ENCODE measurements around the gene TBC1D32. TPM values are rescaled to one million over a fixed set of nuclear protein-coding genes. Genes with fewer than 3 reads are reported as not detected.
"Not testable (repeated sequence)": the region's sequence is repeated elsewhere in the genome, so short reads cannot be mapped to it uniquely, and the experiment has no call there.

Gene TBC1D32
- total RNA-seq, 1 experiment from 2014 or later = 3.4 TPM

GRCh38 chr6:121376411-121376810, 42.1 kb upstream of the TBC1D32 start:
- Histone ChIP-seq H3K27me3 (replicated peaks; ENCODE audit: control insufficient read depth, insufficient read depth, low read length) (no peaks in the 10 kb centered on the region), H3K4me1 (no peaks in the 10 kb centered on the region), H3K36me3 (ENCODE audit: control insufficient read depth, insufficient read depth, low read length) (no peaks in the 10 kb centered on the region), H3K9me3 (peaks cover 4% of the 10 kb centered on the region; the same call in 1 of the 2 replicates), H3K4me3 (ENCODE audit: low read depth, low read length) (no peak overlapping the region)
- TF ChIP-seq CTCF (IDR thresholded peaks at IDR 0.05; ENCODE audit: insufficient read depth in 1 of 2, low read depth in 1 of 2, low read length in 1 of 2, severe bottlenecking in 1 of 2, unreplicated experiment in 1 of 2) = no peak
- Mint-ChIP-seq H3K27ac (ENCODE audit: unreplicated experiment) (no peak overlapping the region), H3K36me3 (ENCODE audit: insufficient read depth, unreplicated experiment) (no peaks in the 10 kb centered on the region), H3K4me3 (ENCODE audit: unreplicated experiment) (no peak overlapping the region), H3K27me3 (ENCODE audit: insufficient read depth, unreplicated experiment) (no peaks in the 10 kb centered on the region), H3K4me1 (ENCODE audit: low read depth, unreplicated experiment) (peaks cover 1% of the 10 kb centered on the region), H3K9me3 (ENCODE audit: unreplicated experiment) (no peaks in the 10 kb centered on the region)
- intact Hi-C loops (cut with micrococcal nuclease; ENCODE audit: unreplicated experiment) = no loop called here
- ChIA-PET POLR2A (no interaction called here), CTCF (no interaction called here)
- DNase-seq = no peak
- BruUV-seq (replicated peaks) = no TSS peak

- H3K27me3 Mint-ChIP-seq (ENCODE audit: insufficient read depth, unreplicated experiment); H3K4me3 ChIP-seq (ENCODE audit: low read depth, low read length); H3K9me3 ChIP-seq; H3K27me3 ChIP-seq (replicated peaks; ENCODE audit: control insufficient read depth, insufficient read depth, low read length); H3K27ac Mint-ChIP-seq (ENCODE audit: unreplicated experiment); H3K9me3 Mint-ChIP-seq (ENCODE audit: unreplicated experiment); CTCF ChIA-PET; H3K4me1 Mint-ChIP-seq (ENCODE audit: low read depth, unreplicated experiment); H3K4me3 Mint-ChIP-seq (ENCODE audit: unreplicated experiment); H3K36me3 Mint-ChIP-seq (ENCODE audit: insufficient read depth, unreplicated experiment); BruUV-seq (replicated peaks); POLR2A ChIA-PET; DNase-seq; H3K36me3 ChIP-seq (ENCODE audit: control insufficient read depth, insufficient read depth, low read length); intact Hi-C loops (cut with micrococcal nuclease; ENCODE audit: unreplicated experiment); H3K4me1 ChIP-seq: not testable (repeated sequence)
Observed at GRCh38 chr6:121374219-121374618, 39.9 kb upstream of the TBC1D32 start.

- no peaks in the 10 kb centered on the region for H3K9me3 ChIP-seq
- no peak for TF ChIP-seq CTCF (IDR thresholded peaks at IDR 0.05; ENCODE audit: insufficient read depth in 1 of 2, low read depth in 1 of 2, low read length in 1 of 2, severe bottlenecking in 1 of 2, unreplicated experiment in 1 of 2)
- peaks cover 6% of the 10 kb centered on the region for H3K4me1 ChIP-seq
- H3K4me3 Mint-ChIP-seq (ENCODE audit: unreplicated experiment) = no peak overlapping the region
- H3K9me3 Mint-ChIP-seq (ENCODE audit: unreplicated experiment) = no peaks in the 10 kb centered on the region
- H3K27ac Mint-ChIP-seq (ENCODE audit: unreplicated experiment) = no peak overlapping the region
- ChIA-PET CTCF (no interaction called here), POLR2A (no interaction called here)
- intact Hi-C loops (cut with micrococcal nuclease; ENCODE audit: unreplicated experiment) = no loop called here
- peaks cover 2% of the 10 kb centered on the region for H3K27me3 Mint-ChIP-seq (ENCODE audit: insufficient read depth, unreplicated experiment)
- BruUV-seq (replicated peaks) = no TSS peak
- no peak for DNase-seq
- H3K36me3 ChIP-seq (ENCODE audit: control insufficient read depth, insufficient read depth, low read length) = no peaks in the 10 kb centered on the region
- H3K27me3 ChIP-seq (replicated peaks; ENCODE audit: control insufficient read depth, insufficient read depth, low read length) = no peaks in the 10 kb centered on the region
- no peaks in the 10 kb centered on the region for H3K4me1 Mint-ChIP-seq (ENCODE audit: low read depth, unreplicated experiment)
- H3K36me3 Mint-ChIP-seq (ENCODE audit: insufficient read depth, unreplicated experiment) = no peaks in the 10 kb centered on the region
- H3K4me3 ChIP-seq (ENCODE audit: low read depth, low read length) = no peak overlapping the region
Observed at GRCh38 chr6:121365536-121366521, 31.5 kb upstream of the TBC1D32 start.

Measured in Caco-2 (cell line).